Hindlimb muscle (tissue), 1 donor: ENCODE results near the gene SLC51B. TPM values are rescaled to one million over a fixed set of nuclear protein-coding genes. Genes with fewer than 3 reads are reported as not detected.
"Not testable (repeated sequence)": the region's sequence is repeated elsewhere in the genome, so short reads cannot be mapped to it uniquely, and the experiment has no call there.

Source experiments
- DNase-seq: peaks from one replicate; pipeline ENCODE4 v3.0.0-alpha.2; 2013
- polyA plus RNA-seq: library from polyadenylated mRNA; unstranded; fragments of 120-200 nt; gene quantifications from one replicate; pipeline ENCODE4 v1.2.1, GENCODE V29; 2013; ENCODE audit not compliant: insufficient read length

The SLC51B gene
- polyA plus RNA-seq, 1 donor, result 2.4 TPM

GRCh38 chr15:65066635-65067316 lies 21.6 kb downstream of the SLC51B start:
- no peak for DNase-seq

DNA sequence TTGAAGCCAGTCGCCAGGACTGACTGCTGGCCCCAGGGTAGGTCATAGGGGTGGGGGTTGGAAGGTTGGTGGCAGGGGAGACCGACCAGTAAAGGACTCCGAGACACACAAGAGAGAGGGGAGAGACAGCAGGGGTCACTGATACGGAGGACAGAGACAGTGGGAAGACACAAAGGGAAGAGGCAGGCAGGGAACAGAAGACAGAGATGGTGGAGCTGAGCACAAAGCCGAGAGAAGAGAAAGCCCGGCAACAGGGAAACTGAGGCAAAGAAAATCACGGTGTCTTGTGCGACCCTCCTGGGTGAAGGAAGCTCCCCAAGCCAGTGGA lies 22.1 kb downstream of the SLC51B start:
- no peak for DNase-seq

DNA sequence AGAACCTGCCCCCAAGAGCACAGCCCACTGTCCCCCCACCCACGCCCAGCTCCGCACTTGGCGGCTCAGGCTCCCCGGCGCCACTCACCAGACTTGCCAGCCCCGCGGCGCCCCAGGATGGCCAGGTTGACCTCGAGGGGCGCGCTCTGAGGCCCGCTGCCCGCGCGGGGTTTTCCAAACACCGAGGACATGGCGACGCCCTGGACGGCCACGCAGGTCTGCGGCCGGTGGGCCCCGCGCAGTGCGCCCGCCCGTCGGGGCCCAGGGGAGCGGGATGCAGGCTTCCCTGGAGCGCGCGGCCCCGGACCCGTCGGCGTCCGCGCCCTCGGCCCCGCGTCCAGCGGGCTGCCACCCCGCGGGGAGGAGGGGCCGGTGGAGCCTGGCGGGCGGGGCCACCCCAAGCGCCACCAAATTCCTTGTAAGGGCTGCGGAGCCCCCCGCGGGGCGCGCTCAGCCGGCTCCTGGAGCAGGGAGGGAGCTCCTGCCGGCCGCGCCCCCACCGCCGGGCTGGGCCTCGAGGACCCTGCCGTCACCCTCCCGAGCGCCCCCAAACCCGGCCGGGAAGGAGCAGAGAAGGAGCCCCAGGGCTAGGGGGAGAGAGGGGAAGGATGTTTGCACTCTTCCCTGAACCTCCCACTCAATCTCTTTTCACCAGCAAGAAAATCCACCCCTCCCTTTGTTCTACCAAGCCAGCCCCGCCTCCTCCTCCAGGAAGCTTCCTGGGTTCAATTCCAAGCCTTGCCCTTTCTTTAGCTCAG lies 22.6 kb downstream of the SLC51B start, which contains the start of gene RASL12:
TSS of gene RASL12 (minus strand) at position 347 of the 758 bp plus-strand sequence. CDS start at position 191, 156 bp downstream.
- no peak for DNase-seq

GRCh38 chr15:65068403-65068788 lies 23.2 kb downstream of the SLC51B start:
- no peak for DNase-seq

- DNase-seq, result no peak
Observed at GRCh38 chr15:65069179-65069578, 24.0 kb downstream of the SLC51B start.

- no peak for DNase-seq
Observed at GRCh38 chr15:65069779-65070546, 24.8 kb downstream of the SLC51B start.

GRCh38 chr15:65071381-65071811 lies 26.2 kb downstream of the SLC51B start:
- peak; percentile 36 for DNase-seq

DNA sequence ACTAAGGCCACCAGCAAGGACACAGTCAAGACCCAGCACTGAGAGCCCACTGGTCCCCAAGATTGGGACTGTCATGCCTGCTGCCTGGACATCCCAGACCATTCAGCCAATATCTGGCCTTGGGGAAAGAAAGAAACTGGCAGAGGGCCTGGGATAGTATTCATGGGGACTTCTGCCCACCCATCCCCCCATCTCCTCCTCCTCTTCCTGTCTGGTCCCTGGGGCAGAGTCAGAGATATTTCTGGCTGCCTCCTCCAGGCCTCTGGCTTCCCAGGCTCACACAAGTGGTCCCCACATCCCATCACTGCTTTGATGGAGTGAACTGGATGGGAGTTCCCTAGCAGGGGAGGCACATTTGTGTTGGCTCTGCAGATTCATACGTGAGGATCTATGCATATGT lies 26.8 kb downstream of the SLC51B start:
- DNase-seq, result peak; percentile 43

DNA sequence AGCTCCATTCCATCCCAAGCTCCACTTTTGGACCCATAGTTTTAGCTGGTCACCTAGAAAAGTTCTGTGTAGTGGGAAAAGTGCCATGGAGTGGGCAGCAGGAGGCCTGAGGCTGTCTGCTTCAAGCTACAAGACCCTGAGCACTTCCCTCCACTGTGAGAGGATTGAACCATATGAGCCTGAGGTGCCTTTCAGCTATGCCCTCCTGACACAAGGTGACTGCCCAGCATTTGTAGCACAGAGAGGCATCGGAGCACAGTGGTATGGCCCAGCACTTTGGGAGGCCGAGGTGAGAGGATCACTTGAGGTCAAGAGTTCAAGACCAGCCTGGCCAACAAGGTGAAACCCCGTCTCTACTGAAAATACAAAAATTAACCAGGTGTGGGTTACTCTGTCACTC lies 27.4 kb downstream of the SLC51B start:
- no peak for DNase-seq

DNA sequence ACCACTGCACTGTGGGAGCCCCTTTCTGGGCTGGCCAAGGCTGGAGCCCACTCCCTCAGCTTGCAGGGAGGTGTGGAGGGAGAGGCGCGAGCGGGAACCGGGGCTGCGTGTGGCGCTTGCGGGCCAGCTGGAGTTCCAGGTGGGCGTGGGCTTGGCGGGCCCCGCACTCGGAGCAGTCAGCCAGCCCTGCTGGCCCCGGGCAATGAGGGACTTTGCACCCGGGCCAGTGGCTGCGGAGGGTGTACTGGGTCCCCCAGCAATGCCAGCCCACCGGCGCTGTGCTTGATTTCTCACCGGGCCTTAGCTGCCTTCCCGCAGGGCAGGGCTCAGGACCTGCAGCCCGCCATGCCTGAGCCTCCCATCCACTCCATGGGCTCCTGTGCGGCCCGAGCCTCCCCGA lies 29.8 kb downstream of the SLC51B start:
- DNase-seq, result not testable (repeated sequence)

DNA sequence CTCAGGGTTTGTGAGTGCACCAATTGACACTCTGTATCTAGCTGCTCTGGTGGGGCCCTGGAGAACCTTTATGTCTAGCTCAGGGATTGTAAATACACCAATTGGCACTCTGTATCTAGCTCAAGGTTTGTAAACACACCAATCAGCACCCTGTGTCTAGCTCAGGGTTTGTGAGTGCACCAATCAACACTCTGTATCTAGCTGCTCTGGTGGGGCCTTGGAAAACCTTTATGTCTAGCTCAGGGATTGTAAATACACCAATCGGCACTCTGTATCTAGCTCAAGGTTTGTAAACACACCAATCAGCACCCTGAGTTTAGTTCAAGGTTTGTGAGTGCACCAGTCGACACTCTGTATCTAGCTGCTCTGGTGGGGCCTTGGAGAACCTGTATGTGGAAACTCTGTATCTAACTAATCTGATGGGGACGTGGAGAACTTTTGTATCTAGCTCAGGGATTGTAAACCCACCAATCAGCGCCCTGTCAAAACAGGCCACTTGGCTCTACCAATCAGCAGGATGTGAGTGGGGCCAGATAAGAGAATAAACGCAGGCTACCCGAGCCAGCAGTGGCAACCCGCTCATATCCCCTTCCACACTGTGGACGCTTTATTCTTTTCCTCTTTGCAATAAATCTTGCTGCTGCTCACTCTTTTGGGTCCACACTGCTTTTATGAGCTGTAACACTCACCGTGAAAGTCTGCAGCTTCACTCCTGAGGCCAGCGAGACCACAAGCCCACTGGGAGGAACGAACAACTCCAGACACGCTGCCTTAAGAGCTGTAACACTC lies 30.6 kb downstream of the SLC51B start:
- DNase-seq, result not testable (repeated sequence)

- DNase-seq, result no peak
Observed at GRCh38 chr15:65076486-65077290, 31.5 kb downstream of the SLC51B start, which contains the start of gene KBTBD13. KBTBD13 (plus strand) TSS chr15:65076746; CDS start chr15:65076816, 70 bp downstream.

GRCh38 chr15:65077291-65077980 lies 32.2 kb downstream of the SLC51B start:
- no peak for DNase-seq

GRCh38 chr15:65077981-65078352 lies 32.8 kb downstream of the SLC51B start:
- peak; percentile 68 for DNase-seq

GRCh38 chr15:65079580-65079979 lies 34.4 kb downstream of the SLC51B start:
- no peak for DNase-seq

DNA sequence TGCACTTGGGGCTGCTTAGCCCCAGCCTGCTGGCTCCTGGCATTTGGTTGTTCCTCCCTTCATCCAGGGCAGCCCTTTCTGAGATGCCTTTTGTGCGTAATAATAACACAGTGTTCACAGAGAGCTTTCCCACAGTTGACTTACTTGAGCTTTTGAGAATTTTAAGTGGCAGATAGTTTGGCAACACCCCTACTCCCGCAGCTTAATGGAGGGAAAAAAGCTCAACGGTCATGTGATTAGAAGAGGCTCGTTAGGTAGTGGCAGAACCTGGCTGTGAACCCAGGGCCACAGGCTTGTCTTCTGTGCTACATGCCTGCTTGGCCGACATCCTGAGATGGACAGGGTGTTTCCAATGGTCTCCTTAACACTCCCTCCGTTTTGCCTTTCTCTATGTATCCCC lies 36.1 kb downstream of the SLC51B start:
- no peak for DNase-seq

DNA sequence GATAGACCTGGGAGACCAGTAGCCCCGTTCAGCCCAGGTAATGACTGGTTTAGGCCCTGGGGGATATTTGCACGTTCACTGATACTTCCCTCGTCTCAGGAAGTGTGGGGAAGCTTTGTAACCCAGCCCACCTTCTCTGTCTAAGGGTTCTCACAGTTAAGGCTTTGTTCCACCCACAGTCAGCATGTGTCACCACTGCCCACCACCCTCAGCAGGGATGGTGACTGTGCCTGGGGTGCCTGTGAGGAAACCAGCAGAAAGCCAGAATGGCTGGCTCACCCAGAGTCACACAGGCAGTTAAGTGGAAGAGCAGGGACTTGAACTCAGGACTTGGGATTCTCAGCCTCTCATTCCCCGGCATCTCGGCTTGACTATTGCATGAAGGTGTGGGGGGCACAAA lies 36.6 kb downstream of the SLC51B start:
- DNase-seq, result no peak

DNA sequence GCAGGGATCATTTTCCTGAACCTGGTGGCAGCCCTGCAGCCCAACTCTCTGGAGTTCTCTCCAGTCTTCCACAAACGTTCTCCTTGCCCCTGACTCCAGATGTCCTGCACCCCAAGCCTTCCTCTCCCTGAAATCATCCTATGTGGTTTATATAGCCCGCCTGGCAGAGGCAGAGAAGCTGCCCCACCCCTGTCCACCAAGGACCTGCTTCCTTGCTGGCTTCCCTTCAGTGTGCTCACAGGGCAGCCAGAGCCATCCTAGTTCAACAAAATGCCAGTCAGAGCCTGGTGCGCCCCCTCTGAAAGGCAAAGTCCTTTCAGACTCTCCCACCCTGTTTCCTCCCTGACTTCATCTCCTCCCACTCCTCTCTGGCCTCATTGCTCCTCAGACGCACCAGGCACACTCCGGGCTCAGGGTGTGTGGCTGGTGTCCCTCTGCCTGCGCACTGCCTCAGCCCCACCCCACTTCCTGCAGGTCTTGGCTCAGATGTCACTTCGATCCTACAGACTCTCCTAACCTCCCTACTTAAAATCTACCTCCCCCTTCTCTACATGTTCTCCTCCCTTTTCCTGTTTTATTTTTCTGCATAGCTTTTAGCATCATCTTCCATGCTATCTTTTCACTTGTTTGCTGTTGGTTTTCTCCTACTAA lies 37.2 kb downstream of the SLC51B start:
- DNase-seq, result no peak

DNA sequence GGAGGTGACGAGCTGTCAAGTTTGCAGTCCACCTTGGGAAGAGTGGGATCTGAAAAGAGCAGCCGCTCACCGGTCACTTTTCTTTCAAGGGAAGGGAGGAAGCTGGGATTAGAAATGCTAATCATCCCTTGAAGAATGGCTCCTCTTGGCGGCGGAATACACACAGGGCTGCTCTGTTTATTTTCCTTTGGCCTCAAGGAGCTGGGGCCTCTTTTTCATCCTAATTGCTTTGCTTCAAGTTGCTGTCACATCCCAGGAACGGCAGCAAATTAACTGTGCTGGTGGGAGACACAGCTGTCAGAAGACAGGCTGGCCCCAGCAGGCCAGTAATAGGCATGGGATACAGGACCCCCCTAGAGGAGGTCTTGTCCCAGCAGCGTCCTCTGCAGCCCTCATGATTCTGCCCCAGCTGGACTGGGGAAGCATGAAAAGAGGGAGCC lies 38.1 kb downstream of the SLC51B start:
- no peak for DNase-seq

DNA sequence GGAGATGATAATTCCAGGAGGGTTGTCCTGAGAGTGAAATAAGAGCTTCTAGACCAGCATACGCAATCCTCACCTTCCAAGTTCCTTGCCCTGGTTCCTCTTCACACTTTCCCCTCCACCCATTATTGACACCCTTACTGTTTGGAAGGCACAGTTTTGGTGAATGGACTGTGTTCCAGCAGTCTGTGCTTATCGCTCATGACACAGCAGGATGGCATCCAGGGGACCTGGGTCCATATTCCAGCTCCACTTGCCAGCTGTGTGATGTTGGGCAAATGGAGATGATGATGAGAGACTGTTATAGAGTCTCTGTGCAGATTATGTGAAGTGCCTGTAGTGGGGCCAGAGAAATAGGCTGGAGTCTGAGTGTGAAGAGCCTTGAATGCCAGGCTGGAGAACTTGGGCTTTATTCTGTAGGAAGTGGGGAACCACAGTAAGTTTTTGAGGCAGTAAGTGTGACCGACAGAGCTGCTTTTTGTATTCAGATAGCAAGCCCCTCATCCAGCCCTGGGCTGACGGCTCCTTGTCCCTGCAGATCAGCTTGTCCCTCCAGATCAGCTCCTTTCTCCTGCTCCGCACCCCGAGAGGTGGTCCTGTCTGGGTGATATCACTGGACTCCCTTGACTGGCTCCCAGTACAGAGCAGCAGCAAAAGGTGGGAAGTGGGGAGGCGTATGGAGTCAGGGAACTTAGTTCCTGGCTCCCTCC lies 39.5 kb downstream of the SLC51B start:
- no peak for DNase-seq
